Astrocyte (in vitro differentiated cells and primary cell): ENCODE data around the gene TTLL5. TPM values are rescaled to one million over a fixed set of nuclear protein-coding genes. Genes with fewer than 3 reads are reported as not detected.

ENCODE experiments used
- DNase-seq: peaks from one replicate; pipeline ENCODE4 v3.0.0-alpha.2; 2010; ENCODE audit warnings: low read depth
- FAIRE-seq: peaks from 2 replicates; lab custom pipeline; 2011; peaks lifted over from hg19 to GRCh38; lab: Jason Lieb, UNC
- H2AFZ ChIP-seq: 2 replicates; pipeline ENCODE4 v1.6.0; 2012; ENCODE audit warnings: low read depth, low read length, inconsistent platforms
- H3K27ac ChIP-seq: 2 replicates; pipeline ENCODE4 v1.5.1; 2011; ENCODE audit warnings: low read depth, low read length, inconsistent platforms
- H3K27me3 ChIP-seq: 2 replicates; pipeline ENCODE4 v1.6.0; 2011; ENCODE audit warnings: low read length, inconsistent platforms; ENCODE audit not compliant: insufficient read depth
- H3K36me3 ChIP-seq: 2 replicates; pipeline ENCODE4 v1.5.1; 2011; ENCODE audit warnings: low read length, inconsistent platforms; ENCODE audit not compliant: insufficient read depth
- H3K4me1 ChIP-seq: 2 replicates; pipeline ENCODE4 v1.5.1; 2011; ENCODE audit warnings: low read length, inconsistent platforms; ENCODE audit not compliant: insufficient read depth
- H3K4me2 ChIP-seq: 2 replicates; pipeline ENCODE4 v1.6.0; 2012; ENCODE audit warnings: low read length, inconsistent platforms
- H3K4me3 ChIP-seq: 2 replicates; pipeline ENCODE4 v1.5.1; 2011; ENCODE audit warnings: low read depth, mild to moderate bottlenecking, low read length, inconsistent platforms; ENCODE audit not compliant: insufficient read depth
- H3K79me2 ChIP-seq: 2 replicates; pipeline ENCODE4 v1.6.0; 2012; ENCODE audit warnings: mild to moderate bottlenecking, low read length, inconsistent platforms; ENCODE audit not compliant: insufficient read depth
- H3K9ac ChIP-seq: 2 replicates; pipeline ENCODE4 v1.6.0; 2012; ENCODE audit warnings: mild to moderate bottlenecking, low read length, inconsistent platforms
- H3K9me3 ChIP-seq: 2 replicates; pipeline ENCODE4 v1.5.1; 2012; ENCODE audit warnings: low read depth, mild to moderate bottlenecking, low read length, inconsistent platforms; ENCODE audit not compliant: insufficient read depth
- H4K20me1 ChIP-seq: 2 replicates; pipeline ENCODE4 v1.6.0; 2012; ENCODE audit warnings: low read length, inconsistent platforms; ENCODE audit not compliant: insufficient read depth
- H3K27ac Mint-ChIP-seq: one replicate; pipeline ENCODE4 v1.8.0; 2021; ENCODE audit warnings: mild to moderate bottlenecking, mixed read lengths; ENCODE audit not compliant: unreplicated experiment
- H3K27me3 Mint-ChIP-seq: one replicate; pipeline ENCODE4 v1.8.0; 2021; ENCODE audit warnings: low read depth, mixed read lengths; ENCODE audit not compliant: unreplicated experiment
- H3K36me3 Mint-ChIP-seq: one replicate; pipeline ENCODE4 v1.8.0; 2021; ENCODE audit warnings: low read depth, mixed read lengths; ENCODE audit not compliant: unreplicated experiment
- H3K4me1 Mint-ChIP-seq: one replicate; pipeline ENCODE4 v1.8.0; 2021; ENCODE audit warnings: low read depth, mixed read lengths; ENCODE audit not compliant: unreplicated experiment
- H3K4me3 Mint-ChIP-seq: one replicate; pipeline ENCODE4 v1.8.0; 2021; ENCODE audit warnings: mild to moderate bottlenecking, moderate library complexity, mixed read lengths; ENCODE audit not compliant: unreplicated experiment
- H3K9me3 Mint-ChIP-seq: one replicate; pipeline ENCODE4 v1.8.0; 2021; ENCODE audit warnings: mild to moderate bottlenecking, mixed read lengths; ENCODE audit not compliant: unreplicated experiment
- CTCF ChIP-seq: IDR thresholded peaks from 2 replicates; pipeline ENCODE4 v1.5.1; 2011; ENCODE audit warnings: low read depth, mild to moderate bottlenecking, inconsistent platforms, low read length, moderate library complexity; ENCODE audit not compliant: insufficient read depth
- EZH2 ChIP-seq: IDR thresholded peaks from 2 replicates; pipeline ENCODE4 v1.6.1; 2012; ENCODE audit warnings: mild to moderate bottlenecking, low read length, inconsistent platforms; ENCODE audit not compliant: insufficient read depth
- total RNA-seq: library from RNA; stranded (reverse); gene quantifications from 2 replicates; pipeline ENCODE4 v1.2.1, GENCODE V29; 2021

Gene TTLL5
- total RNA-seq, 1 donor from 2014 or later = 24.0 TPM

- Histone ChIP-seq H3K9ac (no peak overlapping the region), H3K4me1 (peaks cover 3% of the 10 kb centered on the region), H3K9me3 (no peaks in the 10 kb centered on the region), H3K4me2 (no peak overlapping the region), H3K36me3 (no peaks in the 10 kb centered on the region), H3K79me2 (no peaks in the 10 kb centered on the region), H3K27me3 (no peaks in the 10 kb centered on the region), H3K4me3 (no peak overlapping the region), H4K20me1 (no peaks in the 10 kb centered on the region), H3K27ac (no peak overlapping the region), H2AFZ (no peak overlapping the region)
- Mint-ChIP-seq H3K4me1 (peaks cover 37% of the 10 kb centered on the region), H3K36me3 (peaks cover 27% of the 10 kb centered on the region), H3K27ac (peak overlapping the region; percentile 64), H3K9me3 (peaks cover 6% of the 10 kb centered on the region), H3K27me3 (no peaks in the 10 kb centered on the region), H3K4me3 (no peak overlapping the region)
- DNase-seq (peak; percentile 84), FAIRE-seq (no peak)
- no peak for TF ChIP-seq EZH2
- no peak for TF ChIP-seq CTCF
Measured at GRCh38 chr14:75803765-75804164, 142.7 kb downstream of the TTLL5 start.

- TF ChIP-seq CTCF (no peak), EZH2 (no peak)
- no peak overlapping the region for H3K4me2 ChIP-seq
- Mint-ChIP-seq H3K9me3 (peaks cover 5% of the 10 kb centered on the region), H3K4me1 (peaks cover 37% of the 10 kb centered on the region), H3K36me3 (peaks cover 23% of the 10 kb centered on the region), H3K27ac (peak overlapping the region; percentile 60), H3K4me3 (no peak overlapping the region), H3K27me3 (no peaks in the 10 kb centered on the region)
- H3K36me3 ChIP-seq = no peaks in the 10 kb centered on the region
- H3K27me3 ChIP-seq = no peaks in the 10 kb centered on the region
- no peaks in the 10 kb centered on the region for H4K20me1 ChIP-seq
- H3K4me1 ChIP-seq = peaks cover 3% of the 10 kb centered on the region
- no peaks in the 10 kb centered on the region for H3K9me3 ChIP-seq
- DNase-seq (no peak), FAIRE-seq (no peak)
- H3K27ac ChIP-seq = no peak overlapping the region
- no peak overlapping the region for H3K4me3 ChIP-seq
- no peaks in the 10 kb centered on the region for H3K79me2 ChIP-seq
- no peak overlapping the region for H2AFZ ChIP-seq
- H3K9ac ChIP-seq = no peak overlapping the region
Measured at GRCh38 chr14:75804570-75805275, 143.7 kb downstream of the TTLL5 start.

- H3K4me3 Mint-ChIP-seq = no peak overlapping the region
- Histone ChIP-seq H3K9me3 (no peaks in the 10 kb centered on the region), H2AFZ (no peak overlapping the region), H3K27me3 (no peaks in the 10 kb centered on the region), H4K20me1 (no peaks in the 10 kb centered on the region), H3K4me3 (no peak overlapping the region), H3K79me2 (no peaks in the 10 kb centered on the region), H3K4me1 (peaks cover 3% of the 10 kb centered on the region), H3K4me2 (no peak overlapping the region), H3K36me3 (no peaks in the 10 kb centered on the region), H3K9ac (no peak overlapping the region), H3K27ac (no peak overlapping the region)
- H3K4me1 Mint-ChIP-seq = peaks cover 38% of the 10 kb centered on the region
- no peak for TF ChIP-seq EZH2
- no peak for TF ChIP-seq CTCF
- DNase-seq (no peak), FAIRE-seq (no peak)
- H3K27ac Mint-ChIP-seq = no peak overlapping the region
- H3K27me3 Mint-ChIP-seq = no peaks in the 10 kb centered on the region
- peaks cover 15% of the 10 kb centered on the region for H3K36me3 Mint-ChIP-seq
- H3K9me3 Mint-ChIP-seq = no peaks in the 10 kb centered on the region
Measured at GRCh38 chr14:75805646-75806045, 144.6 kb downstream of the TTLL5 start.
